WTC11 (cell line): Measurements from ENCODE around the gene S1PR3.

Experiments used
- CREB1 ChIP-seq: sonication (generic); formaldehyde crosslinking; IDR thresholded peaks from 2 replicates; pipeline ENCODE4 v1.8.0; 2023; ENCODE audit warnings: mild to moderate bottlenecking, missing genetic modification reagents
- CREM ChIP-seq: sonication (generic); formaldehyde crosslinking; IDR thresholded peaks from 2 replicates; pipeline ENCODE4 v1.8.1; 2022; ENCODE audit warnings: mild to moderate bottlenecking, missing genetic modification reagents, moderate library complexity
- CTCF ChIP-seq: fragments of 200-600 bp; IDR thresholded peaks from 2 replicates; pipeline ENCODE4 v1.8.0; 2022; ENCODE audit warnings: antibody characterized with exemption
- FOXP4 ChIP-seq: sonication (generic); formaldehyde crosslinking; IDR thresholded peaks from 2 replicates; pipeline ENCODE4 v1.8.0; 2022; ENCODE audit warnings: mild to moderate bottlenecking, missing genetic modification reagents
- GTF2I ChIP-seq: fragments of 250-450 bp; sonication (Bioruptor Pico); conservative IDR thresholded peaks from 2 replicates; pipeline ENCODE4 v1.4.0; 2021; ENCODE audit warnings: mild to moderate bottlenecking
- MAX ChIP-seq: sonication (generic); formaldehyde crosslinking; IDR thresholded peaks from 2 replicates; pipeline ENCODE4 v1.8.0; 2022; ENCODE audit warnings: mild to moderate bottlenecking, missing genetic modification reagents
- NFYB ChIP-seq: sonication (generic); formaldehyde crosslinking; conservative IDR thresholded peaks from 2 replicates; pipeline ENCODE4 v1.8.0; 2022; ENCODE audit warnings: low read depth, missing genetic modification reagents
- NR2C2 ChIP-seq: sonication (generic); formaldehyde crosslinking; IDR thresholded peaks from 2 replicates; pipeline ENCODE4 v1.8.0; 2022; ENCODE audit warnings: mild to moderate bottlenecking, missing genetic modification reagents
- PREB ChIP-seq: sonication (generic); formaldehyde crosslinking; IDR thresholded peaks from 2 replicates; pipeline ENCODE4 v1.8.1; 2022; ENCODE audit warnings: mild to moderate bottlenecking, missing genetic modification reagents, moderate library complexity, borderline replicate concordance
- SP1 ChIP-seq: sonication (generic); formaldehyde crosslinking; conservative IDR thresholded peaks from 2 replicates; pipeline ENCODE4 v1.8.1; 2022; ENCODE audit warnings: missing genetic modification reagents
- TP53 ChIP-seq: sonication (generic); formaldehyde crosslinking; IDR thresholded peaks from 2 replicates; pipeline ENCODE4 v1.8.1; 2023; ENCODE audit warnings: mild to moderate bottlenecking, missing genetic modification reagents
- ZNF263 ChIP-seq: sonication (generic); formaldehyde crosslinking; IDR thresholded peaks from 2 replicates; pipeline ENCODE4 v1.8.1; 2022; ENCODE audit warnings: low read depth, mild to moderate bottlenecking, moderate library complexity, missing genetic modification reagents
- ZNF416 ChIP-seq: fragments of 250-450 bp; sonication (Bioruptor Pico); IDR thresholded peaks from 2 replicates; pipeline ENCODE4 v1.9.0; 2021; ENCODE audit warnings: mild to moderate bottlenecking, inconsistent platforms
- ZNF423 ChIP-seq: fragments of 250-450 bp; sonication (Bioruptor Pico); IDR thresholded peaks from 2 replicates; pipeline ENCODE4 v2.1.2; 2022; ENCODE audit warnings: mild to moderate bottlenecking, moderate library complexity

- TF ChIP-seq CTCF: no peak
- no peak for TF ChIP-seq ZNF416 (CRISPR knock-in tag)
- TF ChIP-seq ZNF423 (CRISPR knock-in tag): no peak
- TF ChIP-seq NR2C2 (CRISPR knock-in tag): no peak
- TF ChIP-seq TP53 (CRISPR knock-in tag): no peak
- TF ChIP-seq MAX (CRISPR knock-in tag): no peak
- TF ChIP-seq CREB1: no peak
- TF ChIP-seq NFYB (CRISPR knock-in tag): no peak
- no peak for TF ChIP-seq ZNF263
- no peak for TF ChIP-seq FOXP4
- no peak for TF ChIP-seq CREM
- TF ChIP-seq PREB (CRISPR knock-in tag): no peak
- no peak for TF ChIP-seq SP1
- TF ChIP-seq GTF2I (CRISPR knock-in tag): no peak
These were observed 45.1 kb downstream of the S1PR3 start for GRCh38 chr9:89036383-89036782.
